Activated CD4-positive, alpha-beta T cell treated with anti-CD3 and anti-CD28 coated beads, Interleukin-2, amount 50 U/mL, for 16 hours (primary cell): ENCODE results near the gene SCUBE1.

Experiments
- DNase-seq: peaks from one replicate; pipeline ENCODE4 v3.0.0-alpha.2; 2020

The SCUBE1 gene

GRCh38 chr22:43209523-43209890 lies 133.7 kb downstream of the SCUBE1 start:
- DNase-seq, result no peak

DNA sequence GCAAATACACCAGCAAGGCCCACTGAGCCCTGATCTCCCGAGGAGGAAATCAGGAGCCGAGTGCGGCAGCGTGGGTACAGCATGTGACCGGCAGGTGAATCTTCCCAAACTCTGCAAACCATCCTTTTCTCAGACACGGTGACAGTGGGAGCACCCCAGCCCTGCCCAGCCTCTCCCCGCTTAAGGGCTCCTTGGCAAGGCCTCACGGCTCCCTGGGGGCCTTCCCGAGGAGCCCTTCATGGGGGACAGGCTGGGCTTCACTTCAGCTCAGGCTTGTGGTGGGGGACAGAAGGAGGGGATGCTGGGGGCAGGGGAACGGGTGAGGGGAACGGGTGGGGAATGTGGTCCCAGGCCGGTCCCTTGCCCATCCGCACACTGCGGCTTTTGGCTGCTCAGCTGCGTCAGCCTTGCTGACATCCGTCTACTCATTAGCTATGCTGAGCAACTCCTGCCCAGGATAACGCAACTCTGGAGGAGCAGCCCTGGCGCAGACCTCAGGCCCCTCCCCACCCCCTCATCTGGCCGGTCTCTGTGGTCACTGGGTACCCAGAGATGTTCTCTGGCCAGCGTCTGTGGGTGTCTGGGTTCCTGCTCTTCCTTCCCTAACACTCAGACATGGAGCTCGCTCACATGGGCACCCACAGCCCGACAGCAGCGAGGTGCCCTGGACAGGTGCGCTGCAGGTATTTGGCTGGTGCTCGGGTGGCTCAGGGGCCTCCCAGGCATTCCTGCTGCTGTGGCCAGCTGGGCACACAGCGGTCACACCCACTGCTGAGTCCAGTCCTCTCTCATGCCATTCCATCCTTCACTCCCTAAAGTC lies 134.3 kb downstream of the SCUBE1 start:
- no peak for DNase-seq

DNA sequence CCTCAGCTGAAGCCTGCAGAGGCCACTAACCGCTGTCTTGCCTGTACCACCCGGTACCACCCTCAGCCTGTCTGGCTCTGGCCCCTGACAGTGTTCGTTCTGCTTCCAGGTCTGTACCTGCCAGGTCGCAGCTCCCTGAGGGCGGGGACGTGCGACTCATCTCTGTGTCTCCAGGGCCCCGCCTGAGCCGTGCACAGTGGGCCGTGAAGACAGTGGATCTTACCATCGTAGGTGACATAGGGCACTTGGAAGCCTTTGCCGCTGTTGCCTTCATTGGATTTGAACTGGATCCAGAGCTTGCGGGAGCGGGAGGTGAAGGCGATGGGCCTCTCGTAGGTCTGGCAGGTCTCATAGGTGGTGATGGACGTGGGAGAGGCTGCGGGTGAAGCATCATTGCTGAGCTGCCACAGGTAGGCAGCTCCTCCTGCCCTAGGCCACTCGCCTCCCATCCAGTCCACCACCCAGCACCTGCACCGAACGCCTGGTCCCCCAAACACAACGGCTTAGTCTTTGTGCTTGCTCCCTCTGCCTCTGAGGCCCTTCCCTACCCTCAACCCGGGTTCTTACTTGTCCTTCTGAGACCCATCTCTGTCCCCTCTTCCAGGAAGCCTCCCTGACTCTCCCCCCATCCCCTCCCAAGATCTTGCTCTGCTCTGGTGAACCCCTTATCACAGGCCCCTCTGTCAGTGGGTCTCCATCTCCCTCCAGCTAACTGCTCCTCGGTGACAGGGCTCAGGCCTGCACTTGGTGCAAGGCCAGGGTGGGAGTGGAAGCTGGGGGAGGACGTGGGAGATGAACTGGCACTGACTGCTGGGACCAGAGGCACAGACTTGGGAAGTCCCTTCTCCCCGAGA lies 135.1 kb downstream of the SCUBE1 start:
- no peak for DNase-seq

DNA sequence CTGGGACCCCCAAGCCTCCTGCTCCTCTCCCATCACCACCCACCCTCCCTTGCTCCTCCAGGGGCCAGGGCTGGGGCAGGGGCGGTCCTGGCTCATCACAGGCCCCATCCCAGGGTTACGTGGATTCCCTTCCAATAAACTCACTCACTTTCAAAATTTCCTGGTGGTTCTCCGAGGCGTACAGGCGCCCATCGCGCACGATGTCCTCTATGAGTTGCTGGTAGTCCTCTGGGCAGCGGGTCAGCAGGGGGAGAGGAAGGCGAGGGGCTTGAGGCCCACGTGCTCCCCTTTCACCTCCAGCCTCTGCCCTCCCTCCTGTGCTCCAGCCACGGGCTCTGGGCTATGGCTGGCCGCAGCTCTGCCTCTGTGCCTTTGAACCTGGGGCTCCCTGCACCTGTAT lies 135.8 kb downstream of the SCUBE1 start:
- no peak for DNase-seq

- no peak for DNase-seq
These were observed 136.5 kb downstream of the SCUBE1 start for GRCh38 chr22:43206509-43207161.

DNA sequence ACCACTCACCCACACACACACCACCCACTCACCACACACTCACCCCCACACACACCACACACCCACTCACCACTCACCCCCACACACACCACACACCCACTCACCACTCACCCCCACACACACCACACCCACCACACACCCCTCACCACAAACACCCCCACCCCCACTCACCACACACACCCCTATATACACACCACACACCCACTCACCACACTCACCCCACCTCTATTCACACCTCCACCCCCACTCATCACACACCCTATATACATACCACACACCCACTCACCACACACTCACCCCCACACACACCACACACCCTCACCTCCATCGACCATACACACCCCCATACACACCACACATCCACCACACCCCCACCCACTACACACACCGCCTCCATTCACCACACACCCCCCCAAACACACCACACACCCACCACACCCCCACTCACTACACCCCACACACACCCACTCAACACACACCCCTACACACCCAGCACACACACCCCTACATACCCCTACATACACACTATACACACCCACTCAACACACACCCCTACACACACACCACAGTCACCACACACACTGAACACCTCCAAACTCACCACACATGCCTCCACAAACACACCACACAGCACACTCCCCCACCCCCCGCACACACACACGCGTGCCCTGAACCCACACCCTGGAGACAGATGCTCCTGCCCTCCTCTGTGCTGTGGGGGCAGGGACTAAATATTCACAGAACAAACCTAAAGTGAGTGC lies 137.2 kb downstream of the SCUBE1 start:
- DNase-seq, result no peak

DNA sequence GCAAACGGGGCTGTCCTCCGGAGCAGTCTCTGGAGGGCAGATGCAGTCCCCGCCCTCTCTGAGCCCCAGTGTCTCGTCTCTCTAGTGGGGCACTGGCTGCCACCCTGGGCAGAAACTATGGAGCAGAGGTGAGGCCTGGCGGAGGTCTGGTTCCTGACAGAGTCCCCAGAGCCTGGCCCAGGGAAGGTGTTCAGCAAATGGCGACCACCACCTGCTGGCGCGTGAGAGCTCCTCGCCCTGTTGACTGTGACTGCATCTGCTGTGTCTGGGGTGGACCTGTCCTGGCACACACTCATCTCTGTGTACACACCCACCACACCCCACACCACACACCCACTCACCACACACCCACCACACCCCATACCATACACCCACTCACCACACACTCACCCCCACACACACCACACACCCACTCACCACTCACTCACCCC lies 137.9 kb downstream of the SCUBE1 start:
- no peak for DNase-seq

DNA sequence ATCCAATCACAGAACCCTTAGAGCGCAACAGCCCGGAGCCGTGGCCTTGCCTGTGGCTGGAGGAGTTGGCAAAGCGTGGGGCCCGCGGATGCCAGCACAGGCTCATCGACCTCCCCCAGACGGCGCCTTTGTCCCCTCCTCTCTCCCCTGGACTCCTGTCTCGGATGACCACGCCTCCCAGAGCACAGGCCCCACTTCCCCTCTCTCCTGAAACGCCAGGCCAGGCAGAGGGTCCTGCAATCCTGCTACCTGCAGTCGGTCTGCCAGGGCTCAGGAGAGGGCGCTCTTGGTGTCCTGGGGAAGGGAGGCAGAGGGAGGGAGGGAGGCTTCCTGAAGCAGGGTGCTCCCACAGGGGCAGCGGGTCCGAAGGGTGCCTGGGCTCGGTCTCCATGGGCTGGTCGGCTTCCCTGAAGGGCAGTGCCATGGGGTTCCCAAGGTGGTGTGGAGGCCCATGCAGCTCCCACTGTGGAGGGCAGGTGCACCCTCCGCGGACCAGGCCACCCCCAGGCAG lies 139.6 kb downstream of the SCUBE1 start:
- no peak for DNase-seq

GRCh38 chr22:43202756-43203410 lies 140.3 kb downstream of the SCUBE1 start:
- DNase-seq, result no peak

DNA sequence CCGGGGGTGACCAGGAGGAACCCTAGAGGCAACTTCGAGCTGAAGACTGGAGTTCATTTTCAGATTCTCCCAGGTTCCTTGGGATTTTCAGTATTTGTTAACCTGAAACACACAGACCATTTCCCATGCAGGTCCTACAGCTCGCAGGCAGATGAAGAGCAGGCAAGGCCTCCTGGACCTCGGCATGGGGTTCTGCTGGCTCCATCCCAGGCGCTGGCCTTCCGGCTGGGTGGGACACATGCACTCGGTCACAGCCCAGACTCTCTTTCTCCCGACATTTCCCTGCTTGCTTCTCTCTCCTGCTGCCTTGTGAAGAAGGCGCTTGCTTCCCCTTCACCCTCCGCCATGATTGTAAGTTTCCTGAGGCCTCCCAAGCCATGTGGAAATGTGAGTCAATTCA lies 140.8 kb downstream of the SCUBE1 start:
- DNase-seq, result no peak

GRCh38 chr22:43201486-43202219 lies 141.5 kb downstream of the SCUBE1 start:
- no peak for DNase-seq

DNA sequence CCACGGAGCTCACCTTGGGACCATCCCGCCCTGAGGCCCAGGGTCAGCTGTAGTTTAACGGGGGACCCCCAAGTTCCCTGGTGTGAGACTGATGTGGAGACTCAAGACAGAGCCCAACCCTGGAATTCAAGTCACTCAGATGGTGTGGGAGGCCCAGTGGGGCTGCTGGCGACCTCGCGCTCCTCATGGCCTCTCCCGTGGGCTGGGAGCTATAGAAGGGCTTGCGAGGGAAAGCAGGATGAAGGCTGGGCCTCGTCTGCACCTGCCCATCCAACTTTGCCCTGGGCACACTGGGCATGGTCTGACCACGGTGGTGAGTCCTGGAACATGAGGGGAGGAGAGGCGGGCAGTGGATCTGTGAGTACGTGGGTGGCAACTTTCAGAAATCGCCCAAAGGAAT lies 142.6 kb downstream of the SCUBE1 start:
- DNase-seq, result no peak

GRCh38 chr22:43200031-43200430 lies 143.1 kb downstream of the SCUBE1 start:
- no peak for DNase-seq

DNA sequence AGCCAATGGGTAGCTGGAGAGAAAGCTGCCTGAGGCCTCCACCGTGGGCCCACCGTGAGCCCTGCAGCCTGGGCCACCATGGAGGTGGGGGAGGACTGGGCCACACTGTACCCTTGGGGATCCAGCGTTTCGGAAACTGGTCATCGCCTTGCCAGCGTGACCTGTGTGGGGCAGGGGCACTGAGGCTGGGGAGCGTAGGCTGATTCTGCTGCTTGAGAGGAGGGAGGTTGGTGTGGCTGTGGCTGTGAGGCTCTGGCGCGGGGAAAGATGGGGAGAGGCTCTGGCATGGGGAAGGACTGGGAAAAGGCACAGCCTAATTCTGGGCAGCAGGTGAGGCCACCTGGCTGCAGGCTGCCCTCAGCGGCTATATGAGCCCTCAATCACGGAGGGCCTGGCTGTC lies 143.6 kb downstream of the SCUBE1 start:
- DNase-seq, result no peak

GRCh38 chr22:43198936-43199335 lies 144.2 kb downstream of the SCUBE1 start:
- no peak for DNase-seq

GRCh38 chr22:43198126-43198525 lies 145.0 kb downstream of the SCUBE1 start:
- no peak for DNase-seq

DNA sequence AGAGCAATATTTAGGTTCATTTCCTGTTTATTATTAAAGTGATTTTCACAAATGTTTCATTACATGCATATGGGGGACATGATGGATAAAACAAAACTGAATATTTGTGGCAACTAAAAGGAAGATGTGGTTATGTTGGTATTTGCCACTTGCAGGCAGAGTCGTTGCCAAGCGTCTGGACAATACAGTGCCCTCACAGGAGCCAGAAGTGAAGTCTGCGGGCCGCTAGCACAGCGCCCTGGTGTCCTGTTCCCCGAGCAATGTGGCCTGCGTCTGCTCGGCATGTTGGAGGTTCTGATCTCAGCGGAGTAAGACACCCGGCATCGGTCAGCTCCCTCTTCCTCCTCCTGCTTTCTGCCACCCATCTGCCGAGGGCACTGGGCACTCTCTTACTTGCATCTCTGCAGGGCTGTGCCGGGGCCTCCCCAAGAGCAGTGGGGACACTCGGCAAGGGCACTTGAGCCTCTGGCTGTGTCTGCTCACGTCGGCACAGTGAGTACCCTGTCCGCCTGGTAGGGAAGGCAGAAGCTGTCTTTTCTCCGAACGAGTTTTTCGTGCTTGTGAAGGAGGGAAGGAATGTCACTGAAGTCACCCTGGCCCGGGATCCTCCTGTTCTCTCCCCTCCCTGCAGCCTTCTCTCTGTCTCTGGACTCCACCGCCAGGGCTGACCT lies 145.8 kb downstream of the SCUBE1 start:
- no peak for DNase-seq

DNA sequence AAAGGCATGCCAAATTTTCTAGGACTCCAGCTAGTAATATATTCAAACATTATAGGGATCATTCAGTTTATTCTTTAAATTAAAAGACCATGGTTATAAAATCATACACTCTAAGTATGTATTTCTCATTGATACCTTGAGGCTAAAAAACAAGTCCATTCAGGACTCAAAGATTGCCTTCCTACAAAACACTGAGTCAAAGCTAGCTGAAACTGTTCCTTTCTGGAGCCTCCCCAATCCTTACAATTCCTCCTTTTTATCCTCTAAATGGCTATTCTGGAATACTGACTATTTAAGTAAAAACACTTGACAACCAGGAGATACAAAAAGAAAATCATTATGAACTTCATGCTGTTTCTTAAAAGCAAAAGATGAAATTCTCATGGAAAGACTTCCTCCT lies 151.3 kb downstream of the SCUBE1 start:
- no peak for DNase-seq

GRCh38 chr22:43188829-43189545 lies 154.2 kb downstream of the SCUBE1 start:
- DNase-seq, result no peak
